B cell (primary cell): Measurements from ENCODE around the gene MAP3K19. TPM values are rescaled to one million over a fixed set of nuclear protein-coding genes. Genes with fewer than 3 reads are reported as not detected.
"Not testable (repeated sequence)": the region's sequence is repeated elsewhere in the genome, so short reads cannot be mapped to it uniquely, and the experiment has no call there.

ENCODE experiments used
- ATAC-seq: fragments of 200-7000 bp; cut with Tn5 transposase; one replicate; pipeline ENCODE4 v1.10.0; 2021; ENCODE audit warnings: low read depth, mild to moderate bottlenecking, moderate number of reproducible peaks, moderate library complexity
- CTCF ChIA-PET: fragments of 350-600 bp; sonication (Branson Sonifier 250); formaldehyde crosslinking; loops from one replicate; lab custom pipeline; 2021; ENCODE audit warnings: antibody characterized with exemption, inconsistent platforms; lab: Charles Lee
- POLR2A ChIA-PET: fragments of 350-600 bp; sonication (Branson Sonifier 250); formaldehyde crosslinking; loops from one replicate; lab custom pipeline; 2021; ENCODE audit warnings: antibody characterized with exemption; lab: Charles Lee
- DNase-seq: peaks from one replicate; pipeline ENCODE4 v3.0.0; 2013
- H2AFZ ChIP-seq: 2 replicates; pipeline ENCODE4 v1.6.1; 2012; ENCODE audit warnings: mild to moderate bottlenecking, low read depth, low read length; ENCODE audit not compliant: insufficient read depth, poor library complexity, severe bottlenecking
- H3K27ac ChIP-seq, 2 donors: 1 replicate in 1 of 2; 2 replicates in 1 of 2; pipeline ENCODE4 v1.5.1; 2012 to 2013; ENCODE audit warnings: low read length in 2 of 2, mild to moderate bottlenecking in 2 of 2, moderate library complexity in 1 of 2
- H3K27me3 ChIP-seq, 4 experiments: fragments of 200-600 bp in 1 of 4; sonication (generic) in 1 of 4; replicated peaks in 1 of 4; 1 replicate in 2 of 4; 2 replicates in 2 of 4; pipeline versions ENCODE4 v1.6.1 to v1.7.0; 2013 to 2016; ENCODE audit warnings: low read length in 3 of 4, mild to moderate bottlenecking in 2 of 4, mixed read lengths in 1 of 4, moderate library complexity in 1 of 4; ENCODE audit not compliant: insufficient read depth in 4 of 4, control insufficient read depth in 3 of 4; ENCODE audit errors: control extremely low read depth in 1 of 4
- H3K36me3 ChIP-seq, 2 experiments: replicated peaks in 1 of 2; 1 replicate in 1 of 2; 2 replicates in 1 of 2; pipeline versions ENCODE4 v1.6.1 to v1.7.1; 2013; ENCODE audit warnings: low read length in 1 of 2; ENCODE audit not compliant: insufficient read depth in 2 of 2, control insufficient read depth in 1 of 2; ENCODE audit errors: control extremely low read depth in 1 of 2, extremely low read depth in 1 of 2
- H3K4me1 ChIP-seq, 2 donors: fragments of 200-600 bp in 1 of 2; sonication (generic) in 1 of 2; 1 replicate in 1 of 2; 2 replicates in 1 of 2; pipeline versions ENCODE4 v1.5.1 to v1.6.1; 2013 to 2017; ENCODE audit warnings: low read length in 2 of 2; ENCODE audit not compliant: control insufficient read depth in 2 of 2, insufficient read depth in 2 of 2
- H3K4me2 ChIP-seq: replicated peaks from 2 replicates; pipeline ENCODE3; 2012; ENCODE audit warnings: mild to moderate bottlenecking, low read depth, low read length; ENCODE audit not compliant: poor library complexity, severe bottlenecking
- H3K4me3 ChIP-seq, 5 experiments: fragments of 200-600 bp in 1 of 5; sonication (generic) in 1 of 5; 1 replicate in 3 of 5; 2 replicates in 2 of 5; pipeline versions ENCODE4 v1.5.1 to v1.7.0; 2011 to 2016; ENCODE audit warnings: low read length in 4 of 5, mild to moderate bottlenecking in 4 of 5, low read depth in 2 of 5, control low read depth in 1 of 5, moderate library complexity in 1 of 5; ENCODE audit not compliant: insufficient read depth in 1 of 5; ENCODE audit errors: control extremely low read depth in 1 of 5, extremely low read depth in 1 of 5
- H3K79me2 ChIP-seq: fragments of 200-600 bp; sonication (generic); one replicate; pipeline ENCODE4 v1.6.0; 2016; ENCODE audit warnings: low read length; ENCODE audit not compliant: control insufficient read depth, insufficient read depth
- H3K9ac ChIP-seq: fragments of 200-600 bp; sonication (generic); 2 replicates; pipeline ENCODE4 v1.6.1; 2017; ENCODE audit warnings: mild to moderate bottlenecking, low read length, moderate library complexity
- H3K9me3 ChIP-seq, 3 donors: one replicate each; pipeline versions ENCODE4 v1.6.1 to v1.7.1; 2013; ENCODE audit warnings: low read length in 2 of 3; ENCODE audit not compliant: control insufficient read depth in 2 of 3, insufficient read depth in 1 of 3; ENCODE audit errors: control extremely low read depth in 1 of 3
- H4K20me1 ChIP-seq: 2 replicates; pipeline ENCODE4 v1.6.0; 2012; ENCODE audit warnings: mild to moderate bottlenecking, low read length; ENCODE audit not compliant: insufficient read depth, control insufficient read depth, poor library complexity, severe bottlenecking
- H3K27ac Mint-ChIP-seq: one replicate; pipeline ENCODE4 v1.8.0; 2021; ENCODE audit warnings: mixed read lengths
- H3K27me3 Mint-ChIP-seq: one replicate; pipeline ENCODE4 v1.8.0; 2021; ENCODE audit warnings: mixed read lengths
- H3K4me1 Mint-ChIP-seq: one replicate; pipeline ENCODE4 v1.8.0; 2021; ENCODE audit warnings: mixed read lengths
- H3K4me3 Mint-ChIP-seq: one replicate; pipeline ENCODE4 v1.8.0; 2021; ENCODE audit warnings: mixed read lengths
- H3K9me3 Mint-ChIP-seq: one replicate; pipeline ENCODE4 v1.8.0; 2022; ENCODE audit warnings: mixed read lengths; ENCODE audit not compliant: insufficient read depth
- EZH2 ChIP-seq: IDR thresholded peaks from 2 replicates; pipeline ENCODE4 v1.6.1; 2012; ENCODE audit warnings: borderline replicate concordance, low read depth, mild to moderate bottlenecking, moderate library complexity, low read length; ENCODE audit not compliant: insufficient read depth, poor library complexity, severe bottlenecking
- WGBS: methylation state at CpG from one replicate; pipeline ENCODE4 v1.1.5; 2013; ENCODE audit warnings: missing lambda C conversion rate; ENCODE audit not compliant: insufficient coverage; 5-methylcytosine and 5-hydroxymethylcytosine counted together
- intact Hi-C: fragments of 100-400 bp; cut with micrococcal nuclease; formaldehyde crosslinking; loops from one replicate; pipeline ENCODE4 v1.10.0; 2022
- polyA plus RNA-seq: library from polyadenylated mRNA; depleted of rRNA; stranded (reverse); fragments of >200 nt; gene quantifications from 2 replicates; pipeline ENCODE4 v1.2.3, GENCODE V29; 2012
- total RNA-seq, 2 donors: library from RNA; stranded (reverse); fragments of 120-200 nt in 1 of 2; gene quantifications; 1 replicate in 1 of 2; 2 replicates in 1 of 2; pipeline versions ENCODE4 v1.2.3 to v1.2.4, GENCODE V29; 2013 to 2022
- TF ChIP-seq, protein P1 (sequence below): fragments of 200-600 bp; IDR thresholded peaks from one replicate; pipeline ENCODE4 v1.8.0; 2022; ENCODE audit warnings: antibody characterized with exemption, mild to moderate bottlenecking

Gene MAP3K19
- total and polyA plus RNA-seq, 2 donors (not counting 1 experiment from before 2014, with no cell fraction given) = 0.46 TPM; not detected in 1

DNA sequence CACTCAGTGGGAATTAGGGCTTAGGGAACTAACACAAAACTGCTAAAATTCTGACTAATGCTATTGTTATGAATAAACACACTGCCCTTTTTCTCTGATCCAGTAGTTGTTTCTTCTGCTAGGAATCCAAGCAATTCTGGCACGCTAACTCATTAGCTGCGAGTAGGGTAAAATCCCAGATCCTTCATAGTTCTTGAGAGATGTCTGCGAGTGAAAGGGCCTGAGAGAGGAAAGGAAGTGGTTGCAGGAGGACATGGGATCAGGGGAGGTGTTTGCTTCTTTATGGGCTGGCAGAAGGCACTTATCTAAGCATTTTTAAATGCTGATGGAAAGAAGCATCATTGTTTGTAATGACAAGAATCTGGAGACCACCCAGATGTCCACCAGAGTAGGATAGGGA, 9.4 kb downstream of the MAP3K19 start:
- intact Hi-C loops = no loop called here
- H3K27ac Mint-ChIP-seq = no peak overlapping the region
- no peaks in the 10 kb centered on the region for H3K79me2 ChIP-seq
- WGBS = 89% methylated on average over 3 of the region's 3 CpGs
- H3K9ac ChIP-seq = no peak overlapping the region
- no peak overlapping the region for H3K4me2 ChIP-seq
- H3K27me3 ChIP-seq = no peaks in the 10 kb centered on the region
- no peaks in the 10 kb centered on the region for H3K4me1 Mint-ChIP-seq
- H3K27me3 Mint-ChIP-seq = peaks cover 11% of the 10 kb centered on the region
- H3K9me3 ChIP-seq = no peaks in the 10 kb centered on the region
- no peak for ATAC-seq
- no peaks in the 10 kb centered on the region for H4K20me1 ChIP-seq
- H3K36me3 ChIP-seq = no peaks in the 10 kb centered on the region
- TF ChIP-seq, protein P1, sequence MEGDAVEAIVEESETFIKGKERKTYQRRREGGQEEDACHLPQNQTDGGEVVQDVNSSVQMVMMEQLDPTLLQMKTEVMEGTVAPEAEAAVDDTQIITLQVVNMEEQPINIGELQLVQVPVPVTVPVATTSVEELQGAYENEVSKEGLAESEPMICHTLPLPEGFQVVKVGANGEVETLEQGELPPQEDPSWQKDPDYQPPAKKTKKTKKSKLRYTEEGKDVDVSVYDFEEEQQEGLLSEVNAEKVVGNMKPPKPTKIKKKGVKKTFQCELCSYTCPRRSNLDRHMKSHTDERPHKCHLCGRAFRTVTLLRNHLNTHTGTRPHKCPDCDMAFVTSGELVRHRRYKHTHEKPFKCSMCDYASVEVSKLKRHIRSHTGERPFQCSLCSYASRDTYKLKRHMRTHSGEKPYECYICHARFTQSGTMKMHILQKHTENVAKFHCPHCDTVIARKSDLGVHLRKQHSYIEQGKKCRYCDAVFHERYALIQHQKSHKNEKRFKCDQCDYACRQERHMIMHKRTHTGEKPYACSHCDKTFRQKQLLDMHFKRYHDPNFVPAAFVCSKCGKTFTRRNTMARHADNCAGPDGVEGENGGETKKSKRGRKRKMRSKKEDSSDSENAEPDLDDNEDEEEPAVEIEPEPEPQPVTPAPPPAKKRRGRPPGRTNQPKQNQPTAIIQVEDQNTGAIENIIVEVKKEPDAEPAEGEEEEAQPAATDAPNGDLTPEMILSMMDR = no peak
- TF ChIP-seq EZH2 = no peak
- ChIA-PET CTCF (no interaction called here), POLR2A (no interaction called here)
- no peak overlapping the region for H3K27ac ChIP-seq
- no peak for DNase-seq
- no peaks in the 10 kb centered on the region for H3K4me1 ChIP-seq
- H3K9me3 Mint-ChIP-seq = no peaks in the 10 kb centered on the region
- no peak overlapping the region for H2AFZ ChIP-seq
- H3K4me3 Mint-ChIP-seq = no peak overlapping the region
- no peak overlapping the region for H3K4me3 ChIP-seq

GRCh38 chr2:135033216-135033615, 14.0 kb downstream of the MAP3K19 start:
- POLR2A ChIA-PET, H3K4me3 ChIP-seq, H3K9me3 ChIP-seq, H2AFZ ChIP-seq, ATAC-seq, H3K36me3 ChIP-seq, H3K4me1 ChIP-seq, intact Hi-C loops, H3K9ac ChIP-seq, H3K27ac Mint-ChIP-seq, H3K27ac ChIP-seq, H3K27me3 Mint-ChIP-seq, H3K4me2 ChIP-seq, H3K79me2 ChIP-seq, H3K4me1 Mint-ChIP-seq, H3K4me3 Mint-ChIP-seq, H4K20me1 ChIP-seq, CTCF ChIA-PET, H3K27me3 ChIP-seq, DNase-seq, H3K9me3 Mint-ChIP-seq: not testable (repeated sequence)
- no CpG with 5 or more reads among the region's 33 CpGs for WGBS
